Measurements from ENCODE around the gene LYPD6B.

LYPD6B gene

DNA sequence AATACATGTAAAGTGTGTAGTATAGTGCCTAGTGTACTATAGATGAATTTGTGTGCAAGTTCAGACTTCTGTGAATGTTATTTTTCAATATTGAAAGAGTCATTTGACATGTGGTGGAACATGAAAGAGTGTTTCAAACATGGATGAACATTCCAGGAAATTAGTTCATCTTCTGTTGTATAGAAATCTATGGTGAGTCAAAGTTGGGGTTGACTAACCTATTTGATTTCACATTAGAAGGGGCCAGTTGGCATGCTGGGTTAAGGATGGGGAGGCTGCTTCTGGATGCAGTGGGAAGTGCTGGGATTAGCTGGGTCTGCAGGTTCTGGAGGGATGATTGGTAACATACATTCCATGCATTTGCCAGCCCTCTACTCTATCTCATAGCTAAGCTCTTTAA, 50.6 kb downstream of the LYPD6B start:
- no peaks in the 10 kb centered on the region for H3K4me1 ChIP-seq
- no peak overlapping the region for H3K27ac ChIP-seq
- no peaks in the 10 kb centered on the region for H3K9me3 ChIP-seq (ENCODE audit: control insufficient read depth, low read length)
- H3K4me3 ChIP-seq (ENCODE audit: low read depth, low read length) = no peak overlapping the region
- no peak overlapping the region for H3K4me2 ChIP-seq (ENCODE audit: low read length)
- H2AFZ ChIP-seq = no peak overlapping the region
- TF ChIP-seq CTCF (IDR thresholded peaks at IDR 0.05) = no peak
- no peaks in the 10 kb centered on the region for H3K36me3 ChIP-seq (ENCODE audit: control insufficient read depth, insufficient read depth, low read length)
- no peaks in the 10 kb centered on the region for H3K27me3 ChIP-seq (ENCODE audit: control insufficient read depth, insufficient read depth, low read length)
- no peaks in the 10 kb centered on the region for H3K79me2 ChIP-seq
- no peak overlapping the region for H3K9ac ChIP-seq

DNA sequence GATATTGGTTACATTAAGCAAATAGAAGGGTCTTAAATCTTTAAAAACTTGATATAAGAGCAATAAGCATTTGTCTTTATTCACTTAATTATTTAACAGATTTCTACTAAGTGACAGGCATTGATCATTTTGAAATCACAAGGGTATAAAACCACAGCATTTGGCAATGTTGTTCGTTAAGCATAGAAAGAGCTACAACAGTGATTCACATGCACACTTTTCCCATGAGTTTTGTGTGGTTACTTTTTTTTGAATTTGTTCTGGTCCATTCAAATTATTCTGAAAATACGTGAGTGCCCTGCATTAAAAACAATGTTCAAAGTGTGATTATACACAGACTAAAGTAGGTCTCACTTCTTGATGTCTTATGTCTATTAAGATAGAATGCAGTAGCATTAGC, 52.2 kb downstream of the LYPD6B start:
- Histone ChIP-seq H3K9me3 (ENCODE audit: control insufficient read depth, low read length) (no peaks in the 10 kb centered on the region), H3K9ac (no peak overlapping the region), H3K4me1 (no peaks in the 10 kb centered on the region), H3K27ac (no peak overlapping the region), H3K36me3 (ENCODE audit: control insufficient read depth, insufficient read depth, low read length) (no peaks in the 10 kb centered on the region), H3K27me3 (ENCODE audit: control insufficient read depth, insufficient read depth, low read length) (no peaks in the 10 kb centered on the region), H3K79me2 (no peaks in the 10 kb centered on the region), H3K4me2 (ENCODE audit: low read length) (no peak overlapping the region), H2AFZ (no peak overlapping the region), H3K4me3 (ENCODE audit: low read depth, low read length) (no peak overlapping the region)
- TF ChIP-seq CTCF (IDR thresholded peaks at IDR 0.05) = no peak

DNA sequence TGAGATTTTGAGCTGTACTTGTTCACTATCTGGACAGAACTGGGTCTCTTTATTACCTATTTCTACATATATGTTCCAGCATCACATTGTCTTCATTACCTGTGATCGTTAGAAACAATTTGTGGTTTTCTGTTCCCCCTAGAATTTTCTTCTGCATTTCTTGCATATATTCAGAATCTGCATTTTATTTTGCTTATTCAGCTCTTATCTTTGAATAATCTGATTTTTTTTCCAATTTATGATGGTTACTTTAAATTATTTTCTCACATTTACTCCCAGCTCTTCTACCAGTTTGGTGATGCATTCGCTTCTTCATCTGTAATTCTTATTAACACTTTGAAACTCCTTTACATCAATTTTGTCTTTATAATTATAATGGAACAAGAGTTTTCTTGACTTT, 55.1 kb downstream of the LYPD6B start:
- no peak overlapping the region for H3K9ac ChIP-seq
- H3K27ac ChIP-seq = no peak overlapping the region
- H3K36me3 ChIP-seq (ENCODE audit: control insufficient read depth, insufficient read depth, low read length) = no peaks in the 10 kb centered on the region
- no peaks in the 10 kb centered on the region for H3K79me2 ChIP-seq
- no peaks in the 10 kb centered on the region for H3K27me3 ChIP-seq (ENCODE audit: control insufficient read depth, insufficient read depth, low read length)
- H2AFZ ChIP-seq = no peak overlapping the region
- no peak overlapping the region for H3K4me2 ChIP-seq (ENCODE audit: low read length)
- no peaks in the 10 kb centered on the region for H3K9me3 ChIP-seq (ENCODE audit: control insufficient read depth, low read length)
- no peaks in the 10 kb centered on the region for H3K4me1 ChIP-seq
- TF ChIP-seq CTCF (IDR thresholded peaks at IDR 0.05) = no peak
- no peak overlapping the region for H3K4me3 ChIP-seq (ENCODE audit: low read depth, low read length)

- Histone ChIP-seq H3K4me2 (ENCODE audit: low read length) (no peak overlapping the region), H3K4me1 (no peaks in the 10 kb centered on the region), H3K36me3 (ENCODE audit: control insufficient read depth, insufficient read depth, low read length) (no peaks in the 10 kb centered on the region), H3K79me2 (no peaks in the 10 kb centered on the region), H3K9me3 (ENCODE audit: control insufficient read depth, low read length) (no peaks in the 10 kb centered on the region), H3K27me3 (ENCODE audit: control insufficient read depth, insufficient read depth, low read length) (no peaks in the 10 kb centered on the region), H3K4me3 (ENCODE audit: low read depth, low read length) (no peak overlapping the region), H3K9ac (no peak overlapping the region), H2AFZ (no peak overlapping the region), H3K27ac (no peak overlapping the region)
- TF ChIP-seq CTCF (IDR thresholded peaks at IDR 0.05) = no peak
Observed at GRCh38 chr2:149094217-149095015, 55.9 kb downstream of the LYPD6B start.

GRCh38 chr2:149098701-149099100, 60.2 kb downstream of the LYPD6B start:
- H2AFZ ChIP-seq = no peak overlapping the region
- H3K4me1 ChIP-seq = peaks cover 5% of the 10 kb centered on the region
- H3K9me3 ChIP-seq (ENCODE audit: control insufficient read depth, low read length) = no peaks in the 10 kb centered on the region
- H3K36me3 ChIP-seq (ENCODE audit: control insufficient read depth, insufficient read depth, low read length) = no peaks in the 10 kb centered on the region
- H3K79me2 ChIP-seq = no peaks in the 10 kb centered on the region
- no peaks in the 10 kb centered on the region for H3K27me3 ChIP-seq (ENCODE audit: control insufficient read depth, insufficient read depth, low read length)
- H3K4me2 ChIP-seq (ENCODE audit: low read length) = no peak overlapping the region
- no peak overlapping the region for H3K4me3 ChIP-seq (ENCODE audit: low read depth, low read length)
- no peak overlapping the region for H3K9ac ChIP-seq
- no peak for TF ChIP-seq CTCF (IDR thresholded peaks at IDR 0.05)
- no peak overlapping the region for H3K27ac ChIP-seq
